Measurements from ENCODE around the gene RETREG1. TPM values are rescaled to one million over a fixed set of nuclear protein-coding genes. Genes with fewer than 3 reads are reported as not detected.

Gene RETREG1
- total RNA-seq, 1 experiment from 2014 or later: 3.4 TPM

GRCh38 chr5:16480144-16480543 lies 136.7 kb downstream of the RETREG1 start:
- Histone ChIP-seq H2BK20ac (ENCODE audit: low read depth, low read length, poor library complexity, severe bottlenecking) (no peak overlapping the region), H3K56ac (ENCODE audit: insufficient read length, low read depth, low read length) (no peak overlapping the region), H4K5ac (ENCODE audit: insufficient read length, low read depth, low read length) (no peak overlapping the region), H2AFZ (ENCODE audit: low read length) (no peak overlapping the region), H2BK120ac (ENCODE audit: low read depth, low read length, poor library complexity, severe bottlenecking) (no peak overlapping the region), H2BK15ac (ENCODE audit: low read depth, low read length) (no peak overlapping the region), H4K20me1 (ENCODE audit: control insufficient read depth, insufficient read depth, insufficient read length) (no peaks in the 10 kb centered on the region), H3K14ac (ENCODE audit: insufficient read depth, low read length) (no peak overlapping the region), H3K9ac (ENCODE audit: extremely low read depth, insufficient read length, low read length) (no peak overlapping the region), H4K91ac (ENCODE audit: insufficient read length, low read depth, low read length) (no peak overlapping the region), H4K8ac (replicated peaks; ENCODE audit: insufficient read length, low read depth, low read length) (no peak overlapping the region), H3K4me1 (ENCODE audit: insufficient read depth, low read length) (no peaks in the 10 kb centered on the region), H3K23ac (ENCODE audit: insufficient read length, low read depth, low read length) (no peak overlapping the region), H2AK5ac (ENCODE audit: insufficient read length, low read length) (no peak overlapping the region), H3T11ph (ENCODE audit: low read length) (no peak overlapping the region), H2BK5ac (ENCODE audit: insufficient read length, low read length) (no peak overlapping the region), H3K18ac (ENCODE audit: insufficient read length, low read depth, low read length) (no peak overlapping the region), H2BK12ac (ENCODE audit: insufficient read length, low read depth, low read length) (no peak overlapping the region), H3K9me3 (ENCODE audit: control insufficient read depth, low read depth, low read length) (no peaks in the 10 kb centered on the region), H3K79me1 (ENCODE audit: insufficient read depth, low read depth, low read length, poor library complexity, severe bottlenecking) (no peaks in the 10 kb centered on the region), H3K4ac (ENCODE audit: low read depth, low read length) (no peak overlapping the region), H3K27me3 (ENCODE audit: insufficient read depth, low read length) (no peaks in the 10 kb centered on the region), H3K27ac (ENCODE audit: insufficient read length, low read depth, low read length) (no peak overlapping the region), H3K79me2 (ENCODE audit: insufficient read depth, low read length) (no peaks in the 10 kb centered on the region), H3K23me2 (ENCODE audit: insufficient read length, low read depth, low read length, poor library complexity, severe bottlenecking) (no peaks in the 10 kb centered on the region), H3K4me2 (ENCODE audit: insufficient read depth, insufficient read length, low read length) (no peak overlapping the region)
- no peaks in the 10 kb centered on the region for H3K4me1 Mint-ChIP-seq
- no peaks in the 10 kb centered on the region; a peak in 1 of 7 replicates for H3K36me3 Mint-ChIP-seq (ENCODE audit: insufficient read depth in 1 of 3, low read depth in 3 of 3)
- peaks cover 2% of the 10 kb centered on the region for H3K27me3 Mint-ChIP-seq (ENCODE audit: low read depth)
- H3K9me3 Mint-ChIP-seq: no peaks in the 10 kb centered on the region
- no peak for TF ChIP-seq CTCF (conservative IDR thresholded peaks at IDR 0.05)
- DNase-seq: no peak
- no peak overlapping the region for H3K27ac Mint-ChIP-seq
- no peak overlapping the region for H3K4me3 Mint-ChIP-seq
